ENCODE results near the gene INS. TPM values are rescaled to one million over a fixed set of nuclear protein-coding genes. Genes with fewer than 3 reads are reported as not detected.

INS gene
- total RNA-seq, 1 donor from 2014 or later, result not detected

DNA sequence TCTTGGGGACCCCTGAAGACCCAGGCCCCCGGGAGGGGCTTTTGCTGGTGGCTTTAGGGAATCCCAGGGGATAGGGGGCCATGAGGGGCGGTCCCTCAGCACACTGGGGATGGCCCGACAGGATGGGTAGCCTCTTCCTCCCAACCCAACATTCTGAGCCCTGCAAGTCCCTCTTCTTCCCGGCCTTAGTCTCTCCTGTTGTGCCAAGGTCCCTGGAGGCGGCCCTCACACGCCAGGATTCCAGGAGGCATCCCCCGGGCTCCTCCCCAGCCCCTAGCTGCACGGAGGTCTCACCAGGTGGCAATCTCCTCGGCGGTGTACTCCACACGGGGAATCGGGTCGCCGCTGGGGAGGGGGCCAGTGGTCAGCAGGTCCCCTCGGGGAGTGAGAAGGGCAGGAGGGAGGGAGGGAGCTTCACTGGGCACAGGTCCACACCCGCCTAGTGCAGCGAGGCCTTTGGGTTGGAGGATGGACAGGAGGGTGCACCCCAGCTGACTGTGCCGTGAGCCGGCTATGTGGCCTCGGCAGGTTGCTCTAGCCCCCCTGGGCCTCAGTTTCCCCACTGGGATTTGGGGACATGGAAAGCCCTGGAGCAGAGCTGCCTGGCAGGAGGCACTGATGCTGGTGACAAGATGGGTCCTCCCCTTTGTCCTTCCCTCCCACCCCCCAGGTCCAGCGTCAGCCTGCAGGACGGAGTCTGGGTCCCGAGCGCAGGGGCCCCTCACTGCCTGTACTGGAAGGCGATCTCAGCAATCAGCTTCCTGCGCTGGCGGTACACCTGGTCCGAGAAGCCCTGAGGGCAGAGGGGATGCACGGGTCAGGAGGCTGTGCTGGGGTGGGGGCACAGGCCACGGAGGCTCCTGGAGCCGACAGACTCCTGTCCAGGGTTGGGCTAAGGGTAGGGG lies 6.4 kb upstream of the INS start:
- Histone ChIP-seq H3K27ac (no peak overlapping the region), H3K27me3 (peaks cover 4% of the 10 kb centered on the region), H3K9me3 (no peaks in the 10 kb centered on the region), H3K4me1 (peaks cover 3 to 4% of the 10 kb centered on the region in 2 donors), H3K4me3 (no peak overlapping the region), H3K36me3 (no peaks in the 10 kb centered on the region)
- no peak for DNase-seq (ENCODE audit: low spot score in 2 of 2)
- intact Hi-C loops (cut with DNase I), result no loop called here
- TF ChIP-seq, protein P1, sequence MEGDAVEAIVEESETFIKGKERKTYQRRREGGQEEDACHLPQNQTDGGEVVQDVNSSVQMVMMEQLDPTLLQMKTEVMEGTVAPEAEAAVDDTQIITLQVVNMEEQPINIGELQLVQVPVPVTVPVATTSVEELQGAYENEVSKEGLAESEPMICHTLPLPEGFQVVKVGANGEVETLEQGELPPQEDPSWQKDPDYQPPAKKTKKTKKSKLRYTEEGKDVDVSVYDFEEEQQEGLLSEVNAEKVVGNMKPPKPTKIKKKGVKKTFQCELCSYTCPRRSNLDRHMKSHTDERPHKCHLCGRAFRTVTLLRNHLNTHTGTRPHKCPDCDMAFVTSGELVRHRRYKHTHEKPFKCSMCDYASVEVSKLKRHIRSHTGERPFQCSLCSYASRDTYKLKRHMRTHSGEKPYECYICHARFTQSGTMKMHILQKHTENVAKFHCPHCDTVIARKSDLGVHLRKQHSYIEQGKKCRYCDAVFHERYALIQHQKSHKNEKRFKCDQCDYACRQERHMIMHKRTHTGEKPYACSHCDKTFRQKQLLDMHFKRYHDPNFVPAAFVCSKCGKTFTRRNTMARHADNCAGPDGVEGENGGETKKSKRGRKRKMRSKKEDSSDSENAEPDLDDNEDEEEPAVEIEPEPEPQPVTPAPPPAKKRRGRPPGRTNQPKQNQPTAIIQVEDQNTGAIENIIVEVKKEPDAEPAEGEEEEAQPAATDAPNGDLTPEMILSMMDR (IDR thresholded peaks at IDR 0.05), result no peak

DNA sequence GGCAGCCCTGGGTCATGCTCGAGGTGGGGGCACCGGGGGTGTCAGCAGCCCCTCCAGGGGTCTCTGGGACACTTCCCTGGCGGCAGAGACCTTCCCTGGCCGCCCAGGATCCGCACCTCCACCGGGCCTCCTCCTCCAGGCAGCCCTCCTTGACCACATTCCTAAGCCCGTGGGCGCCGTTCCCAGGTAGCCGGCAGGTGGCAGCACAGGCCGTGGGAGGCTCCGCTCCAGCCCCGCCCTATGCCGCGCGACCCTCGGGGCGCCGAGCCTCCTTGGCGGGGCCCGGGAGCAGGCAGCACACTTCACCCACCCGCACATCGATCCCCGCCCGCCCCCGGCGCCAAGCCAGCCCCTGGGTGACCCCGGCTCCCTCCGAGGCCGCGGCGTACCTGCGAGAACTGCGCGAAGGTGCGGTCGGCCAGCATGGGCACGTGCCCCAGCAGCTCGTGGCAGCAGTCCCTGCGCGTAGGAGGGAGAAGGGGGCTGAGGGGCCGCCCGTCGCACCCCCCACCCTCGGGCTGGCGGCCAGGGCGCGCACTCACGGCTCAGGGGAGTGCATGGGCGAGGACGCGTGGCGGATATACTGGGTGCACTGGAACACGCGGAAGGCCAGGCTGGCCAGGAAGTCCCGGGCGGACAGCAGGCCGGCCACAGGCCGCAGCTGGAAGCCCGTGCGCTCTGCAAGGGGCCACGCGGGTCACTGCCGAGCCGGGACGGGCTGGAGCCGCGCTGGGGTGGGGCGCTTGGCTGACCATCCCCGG lies 5.3 kb upstream of the INS start:
- Histone ChIP-seq H3K4me3 (peak overlapping the region; percentile 36 to 54), H3K9me3 (no peaks in the 10 kb centered on the region), H3K36me3 (no peaks in the 10 kb centered on the region), H3K4me1 (peaks cover 3 to 4% of the 10 kb centered on the region in 2 donors), H3K27ac (no peak overlapping the region), H3K27me3 (peaks cover 4% of the 10 kb centered on the region)
- DNase-seq (ENCODE audit: low spot score in 2 of 2), result no peak
- TF ChIP-seq, protein P1 (IDR thresholded peaks at IDR 0.05), result peak in 2 of 3 experiments; percentile 27 to 62
- intact Hi-C loops (cut with DNase I), result no loop called here

DNA sequence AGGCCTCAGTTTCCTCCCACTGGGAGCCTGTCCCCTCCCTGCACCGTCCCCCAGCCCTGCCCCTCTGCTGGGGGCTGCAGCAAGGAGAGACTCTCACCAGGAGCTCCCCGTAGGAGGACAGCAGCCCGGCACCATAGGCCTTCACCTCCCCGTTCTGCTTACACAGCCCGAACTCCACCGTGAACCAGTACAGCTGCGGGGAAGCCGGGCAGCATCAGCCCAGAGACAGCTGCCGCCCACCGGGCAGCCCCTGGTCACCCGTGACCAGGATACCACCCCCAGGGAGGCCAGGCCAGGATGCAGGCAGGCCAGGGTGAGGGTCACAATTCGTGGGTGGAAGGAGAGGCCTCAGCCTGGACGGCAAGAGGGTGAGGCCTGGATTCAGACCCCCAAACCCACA lies 4.6 kb upstream of the INS start:
- Histone ChIP-seq H3K27ac (no peak overlapping the region), H3K36me3 (no peaks in the 10 kb centered on the region), H3K9me3 (no peaks in the 10 kb centered on the region), H3K27me3 (peaks cover 4% of the 10 kb centered on the region), H3K4me3 (no peak overlapping the region), H3K4me1 (peaks cover 3 to 4% of the 10 kb centered on the region in 2 donors)
- intact Hi-C loops (cut with DNase I), result no loop called here
- no peak for DNase-seq (ENCODE audit: low spot score in 2 of 2)
- TF ChIP-seq, protein P1 (IDR thresholded peaks at IDR 0.05), result no peak

DNA sequence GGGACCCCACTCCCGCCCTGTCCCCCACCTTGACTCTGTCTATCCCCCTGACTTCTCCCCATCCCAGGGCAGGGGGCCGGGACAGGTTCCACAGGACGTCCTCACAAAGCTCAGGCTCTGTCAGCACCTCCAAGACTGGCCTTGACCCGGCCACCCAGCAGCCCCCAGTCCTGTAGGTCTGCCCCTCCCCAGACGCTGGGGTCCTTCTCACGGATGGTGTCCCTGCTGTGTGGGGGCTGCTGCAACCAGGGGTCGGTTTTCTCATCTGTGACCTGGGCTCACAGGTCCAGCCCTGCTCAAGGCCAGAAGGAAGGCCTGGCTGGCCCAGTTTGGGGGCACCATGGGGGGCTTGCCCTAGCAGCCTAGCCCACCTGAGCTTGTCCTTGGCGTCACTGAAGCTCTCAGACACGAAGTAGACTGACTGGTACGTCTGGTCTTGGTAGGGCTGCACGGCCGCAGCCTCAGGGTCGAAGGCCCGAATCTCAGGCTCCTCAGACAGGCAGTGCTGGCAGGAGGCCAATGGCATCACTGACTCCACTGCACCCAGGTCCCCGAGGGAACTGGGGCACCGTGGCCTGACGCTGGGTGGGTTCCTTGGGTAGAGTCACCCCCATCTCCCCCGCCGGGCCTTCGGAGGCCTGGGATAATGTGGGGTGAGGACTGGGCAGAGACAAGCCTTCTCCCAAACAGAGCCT lies 4.0 kb upstream of the INS start:
- no peak overlapping the region for H3K27ac ChIP-seq
- peaks cover 4% of the 10 kb centered on the region for H3K27me3 ChIP-seq
- no peaks in the 10 kb centered on the region for H3K9me3 ChIP-seq
- intact Hi-C loops (cut with DNase I), result no loop called here
- TF ChIP-seq, protein P1 (IDR thresholded peaks at IDR 0.05), result no peak
- H3K36me3 ChIP-seq, result no peaks in the 10 kb centered on the region
- peaks cover 3 to 4% of the 10 kb centered on the region in 2 donors for H3K4me1 ChIP-seq
- no peak for DNase-seq (ENCODE audit: low spot score in 2 of 2)
- H3K4me3 ChIP-seq, result no peak overlapping the region

DNA sequence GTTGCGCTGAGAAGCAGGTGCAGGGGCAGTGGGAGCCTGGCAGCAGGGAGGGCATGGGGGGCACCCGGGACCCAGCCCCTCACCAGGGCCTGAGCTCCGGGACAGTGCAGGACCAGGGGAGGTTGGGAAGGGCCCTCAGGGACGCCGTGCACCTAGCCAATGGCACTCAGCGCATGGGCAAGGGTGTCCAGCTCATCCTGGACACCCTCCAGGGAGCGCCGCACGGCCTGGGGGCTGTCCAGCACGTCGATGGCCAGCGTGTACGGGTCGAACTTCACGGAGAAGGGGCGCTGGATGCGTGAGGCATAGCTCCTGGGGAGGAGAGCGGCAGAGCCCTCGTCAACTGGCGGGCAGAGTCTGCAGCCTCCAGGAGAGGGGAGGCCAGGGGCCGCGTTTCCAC lies 3.1 kb upstream of the INS start:
- Histone ChIP-seq H3K36me3 (no peaks in the 10 kb centered on the region), H3K4me3 (no peak overlapping the region), H3K27ac (no peak overlapping the region), H3K4me1 (peaks cover 3 to 4% of the 10 kb centered on the region in 2 donors), H3K9me3 (no peaks in the 10 kb centered on the region), H3K27me3 (peaks cover 4% of the 10 kb centered on the region)
- DNase-seq (ENCODE audit: low spot score in 2 of 2), result no peak
- intact Hi-C loops (cut with DNase I), result no loop called here
- TF ChIP-seq, protein P1 (IDR thresholded peaks at IDR 0.05), result no peak

Measured in ascending aorta (tissue), 2 donors.